Measurements from ENCODE around the gene ATP5MG. TPM values are rescaled to one million over a fixed set of nuclear protein-coding genes. Genes with fewer than 3 reads are reported as not detected.
"Not testable (repeated sequence)": the region's sequence is repeated elsewhere in the genome, so short reads cannot be mapped to it uniquely, and the experiment has no call there.

ATP5MG gene
- total RNA-seq, 1 experiment from 2014 or later = 66.2 TPM

GRCh38 chr11:118406599-118407166 lies 5.3 kb downstream of the ATP5MG start:
- no peak for DNase-seq (ENCODE audit: low read depth)

- no peak for DNase-seq (ENCODE audit: low read depth)
Measured at GRCh38 chr11:118410055-118410745, 8.8 kb downstream of the ATP5MG start.

- DNase-seq (ENCODE audit: low read depth) = no peak
Measured at GRCh38 chr11:118411530-118411929, 10.1 kb downstream of the ATP5MG start.

- DNase-seq (ENCODE audit: low read depth) = no peak
Measured at GRCh38 chr11:118412921-118413320, 11.5 kb downstream of the ATP5MG start.

GRCh38 chr11:118415062-118415738 lies 13.8 kb downstream of the ATP5MG start:
- DNase-seq (ENCODE audit: low read depth) = no peak

- DNase-seq (ENCODE audit: low read depth) = peak; percentile 90
Measured at GRCh38 chr11:118415739-118416068, 14.3 kb downstream of the ATP5MG start.

GRCh38 chr11:118416900-118417299 lies 15.5 kb downstream of the ATP5MG start:
- DNase-seq (ENCODE audit: low read depth) = not testable (repeated sequence)

- DNase-seq (ENCODE audit: low read depth) = peak; percentile 48
Measured at GRCh38 chr11:118417801-118418200, 16.4 kb downstream of the ATP5MG start.

- no peak for DNase-seq (ENCODE audit: low read depth)
Measured at GRCh38 chr11:118418766-118419165, 17.4 kb downstream of the ATP5MG start.

GRCh38 chr11:118427707-118428106 lies 26.3 kb downstream of the ATP5MG start:
- no peak for DNase-seq (ENCODE audit: low read depth)

- DNase-seq (ENCODE audit: low read depth) = no peak
Measured at GRCh38 chr11:118430956-118431355, 29.6 kb downstream of the ATP5MG start.

- no peak for DNase-seq (ENCODE audit: low read depth)
Measured at GRCh38 chr11:118434123-118434552, 32.7 kb downstream of the ATP5MG start.

- DNase-seq (ENCODE audit: low read depth) = peak; percentile 34
Measured at GRCh38 chr11:118434553-118435289, 33.3 kb downstream of the ATP5MG start.

GRCh38 chr11:118435290-118435892 lies 34.0 kb downstream of the ATP5MG start:
- DNase-seq (ENCODE audit: low read depth) = peak; percentile 61

- DNase-seq (ENCODE audit: low read depth) = peak; percentile 96
Measured at GRCh38 chr11:118435893-118436624, 34.7 kb downstream of the ATP5MG start, which contains the start of gene KMT2A. KMT2A (plus strand) TSS chr11:118436492; CDS start chr11:118436513, 21 bp downstream.

GRCh38 chr11:118436639-118437207 lies 35.3 kb downstream of the ATP5MG start:
- peak; percentile 40 for DNase-seq (ENCODE audit: low read depth)

- DNase-seq (ENCODE audit: low read depth) = peak; percentile 56
Measured at GRCh38 chr11:118437208-118438125, 36.1 kb downstream of the ATP5MG start.

GRCh38 chr11:118438314-118438931 lies 37.0 kb downstream of the ATP5MG start:
- DNase-seq (ENCODE audit: low read depth) = peak; percentile 59

GRCh38 chr11:118439646-118440045 lies 38.2 kb downstream of the ATP5MG start:
- DNase-seq (ENCODE audit: low read depth) = no peak

All from Daoy (cell line).